Immature natural killer cell (primary cell): Measurements from ENCODE around the gene CHRNB4. TPM values are rescaled to one million over a fixed set of nuclear protein-coding genes. Genes with fewer than 3 reads are reported as not detected.

Experiments
- DNase-seq, 3 donors: peaks; one replicate each; pipeline ENCODE4 v3.0.0; 2022; ENCODE audit warnings: mixed read lengths in 1 of 3
- H3K27ac Mint-ChIP-seq, 6 donors: one replicate each; pipeline ENCODE4 v1.8.0; 2020; ENCODE audit warnings: mixed read lengths in 6 of 6, mild to moderate bottlenecking in 5 of 6, inconsistent platforms in 4 of 6, moderate library complexity in 3 of 6
- H3K27me3 Mint-ChIP-seq, 3 donors: one replicate each; pipeline ENCODE4 v1.8.0; 2020 to 2021; ENCODE audit warnings: low read depth in 3 of 3, mild to moderate bottlenecking in 3 of 3, mixed read lengths in 3 of 3, moderate library complexity in 3 of 3, inconsistent platforms in 1 of 3
- H3K36me3 Mint-ChIP-seq, 3 donors: one replicate each; pipeline ENCODE4 v1.8.0; 2020; ENCODE audit warnings: mixed read lengths in 3 of 3, inconsistent platforms in 2 of 3, mild to moderate bottlenecking in 2 of 3
- H3K4me1 Mint-ChIP-seq, 2 donors: one replicate each; pipeline ENCODE4 v1.8.0; 2020; ENCODE audit warnings: inconsistent platforms in 2 of 2, mild to moderate bottlenecking in 2 of 2, mixed read lengths in 2 of 2, moderate library complexity in 1 of 2
- H3K4me3 Mint-ChIP-seq, 5 donors: one replicate each; pipeline ENCODE4 v1.8.0; 2020; ENCODE audit warnings: mild to moderate bottlenecking in 5 of 5, mixed read lengths in 5 of 5, inconsistent platforms in 3 of 5, moderate library complexity in 3 of 5
- H3K9me3 Mint-ChIP-seq, 6 donors: one replicate each; pipeline ENCODE4 v1.8.0; 2020; ENCODE audit warnings: mild to moderate bottlenecking in 6 of 6, mixed read lengths in 6 of 6, inconsistent platforms in 4 of 6, moderate library complexity in 3 of 6
- polyA plus RNA-seq, 3 donors: library from polyadenylated mRNA; unstranded; fragments of 300-500 nt; fragmentation: Illumina TruSeq; gene quantifications; one replicate each; pipeline ENCODE4 v1.2.3, GENCODE V29; 2021

The CHRNB4 gene
- polyA plus RNA-seq, 3 donors from 2014 or later = not detected

DNA sequence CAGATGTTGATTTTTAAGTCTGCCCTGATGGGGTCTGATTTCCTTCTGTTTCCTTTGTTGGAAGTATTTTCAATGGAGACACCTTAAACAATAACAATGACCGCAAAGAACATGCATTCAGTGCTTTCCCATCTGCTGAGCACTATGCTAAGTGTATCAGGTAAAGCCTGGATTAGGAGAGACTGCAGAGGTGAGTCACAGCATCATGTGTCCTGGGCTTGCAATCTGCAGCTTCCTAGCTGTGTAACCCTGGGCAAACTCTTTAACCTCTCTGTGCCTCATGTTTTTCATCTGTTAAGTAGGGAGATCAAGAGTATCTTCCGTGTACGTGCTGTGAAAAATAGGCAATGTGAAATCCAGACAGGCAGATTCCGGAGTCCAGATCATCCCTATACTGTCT, 13.3 kb upstream of the CHRNB4 start:
- H3K27ac Mint-ChIP-seq = no peak overlapping the region
- H3K9me3 Mint-ChIP-seq = no peaks in the 10 kb centered on the region
- H3K36me3 Mint-ChIP-seq = no peaks in the 10 kb centered on the region
- no peak overlapping the region for H3K4me3 Mint-ChIP-seq
- H3K27me3 Mint-ChIP-seq = peaks cover 5 to 12% (median 6%) of the 10 kb centered on the region in 3 donors
- H3K4me1 Mint-ChIP-seq = no peaks in the 10 kb centered on the region
- DNase-seq = no peak

GRCh38 chr15:78651930-78652615, 11.1 kb upstream of the CHRNB4 start:
- H3K4me1 Mint-ChIP-seq = no peaks in the 10 kb centered on the region
- no peak overlapping the region for H3K4me3 Mint-ChIP-seq
- DNase-seq = no peak
- H3K27ac Mint-ChIP-seq = no peak overlapping the region
- no peaks in the 10 kb centered on the region for H3K36me3 Mint-ChIP-seq
- peaks cover 6 to 12% (median 6%) of the 10 kb centered on the region in 3 donors for H3K27me3 Mint-ChIP-seq
- no peaks in the 10 kb centered on the region for H3K9me3 Mint-ChIP-seq

DNA sequence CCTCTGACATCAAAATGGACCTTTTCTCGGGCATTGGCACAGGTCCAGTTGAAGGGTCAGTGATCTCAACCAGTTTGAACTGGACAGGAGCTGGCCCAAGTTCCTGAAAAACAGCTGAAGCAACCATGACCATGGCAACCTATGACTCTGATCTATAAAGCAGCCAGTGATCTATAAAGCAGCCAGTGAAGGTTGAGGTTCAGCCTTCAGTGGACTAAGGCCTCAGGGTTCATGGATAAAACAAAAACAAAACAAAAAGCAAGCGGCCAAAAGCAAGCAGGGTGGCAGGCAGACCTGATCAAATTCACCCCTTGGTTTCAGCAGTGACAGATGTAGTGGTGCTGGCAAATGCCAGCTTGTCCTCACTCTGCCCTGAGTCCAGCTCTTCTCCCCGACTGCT, 10.0 kb upstream of the CHRNB4 start:
- H3K4me3 Mint-ChIP-seq = no peak overlapping the region

DNA sequence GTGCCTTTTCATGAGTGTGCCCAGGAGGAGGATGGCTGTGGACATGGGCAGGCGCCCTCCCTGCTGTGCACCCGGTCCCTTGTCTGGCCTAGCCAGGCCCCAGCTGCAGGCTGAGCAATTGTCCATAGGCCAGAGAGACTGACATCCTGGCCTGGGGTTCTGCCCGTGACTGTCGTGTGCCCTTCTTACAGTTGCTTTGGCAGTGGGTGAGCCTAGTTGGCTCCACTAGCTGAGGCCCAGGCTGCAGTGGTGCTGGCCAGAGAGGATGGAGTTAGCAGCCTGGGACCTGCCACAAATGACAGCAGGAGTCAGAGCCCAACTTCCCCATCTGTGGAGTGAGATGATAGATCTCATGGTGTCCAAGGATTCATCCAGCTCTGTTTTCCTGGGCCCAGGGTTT, 9.0 kb upstream of the CHRNB4 start:
- DNase-seq = no peak
- H3K27ac Mint-ChIP-seq = no peak overlapping the region

More for the DNA sequence above, 10.0 kb upstream of the CHRNB4 start:
- Mint-ChIP-seq H3K9me3 (no peaks in the 10 kb centered on the region), H3K36me3 (no peaks in the 10 kb centered on the region), H3K27ac (no peak overlapping the region), H3K4me1 (no peaks in the 10 kb centered on the region), H3K27me3 (peaks cover 5 to 12% (median 6%) of the 10 kb centered on the region in 3 donors)
- DNase-seq = no peak

DNA sequence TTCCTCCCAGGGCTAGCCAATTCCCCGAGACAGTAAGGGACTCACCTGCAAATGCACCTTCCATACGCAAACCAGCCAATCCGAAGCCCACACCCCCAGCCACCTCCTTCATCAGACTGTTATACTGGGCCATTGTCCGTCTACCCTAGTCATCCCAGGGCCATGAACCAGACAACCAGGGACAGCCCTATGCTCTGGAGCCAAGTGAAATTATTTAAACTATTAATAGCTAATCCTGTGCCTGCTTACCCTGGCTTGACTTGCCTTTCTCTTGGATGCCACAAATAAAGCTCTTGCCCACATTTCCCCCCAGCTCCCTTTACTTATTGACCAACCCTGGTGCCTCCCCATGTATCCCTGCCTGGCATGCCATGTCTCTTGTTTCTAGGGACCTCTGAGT, 4.0 kb upstream of the CHRNB4 start:
- DNase-seq = no peak
- no peaks in the 10 kb centered on the region for H3K36me3 Mint-ChIP-seq
- H3K27ac Mint-ChIP-seq = no peak overlapping the region
- no peaks in the 10 kb centered on the region for H3K9me3 Mint-ChIP-seq
- peaks cover 2 to 5% (median 5%) of the 10 kb centered on the region in 3 donors for H3K27me3 Mint-ChIP-seq
- H3K4me1 Mint-ChIP-seq = peaks cover 0 to 4% of the 10 kb centered on the region in 2 donors
- no peak overlapping the region for H3K4me3 Mint-ChIP-seq

More for the DNA sequence above, 9.0 kb upstream of the CHRNB4 start:
- H3K4me1 Mint-ChIP-seq = no peaks in the 10 kb centered on the region
- H3K27me3 Mint-ChIP-seq = peaks cover 4 to 10% (median 6%) of the 10 kb centered on the region in 3 donors
- H3K36me3 Mint-ChIP-seq = no peaks in the 10 kb centered on the region
- no peaks in the 10 kb centered on the region for H3K9me3 Mint-ChIP-seq
- H3K4me3 Mint-ChIP-seq = no peak overlapping the region

GRCh38 chr15:78642331-78642730, 1.3 kb upstream of the CHRNB4 start:
- Mint-ChIP-seq H3K27me3 (peaks cover 3 to 7% (median 5%) of the 10 kb centered on the region in 3 donors), H3K9me3 (no peaks in the 10 kb centered on the region), H3K4me3 (no peak overlapping the region), H3K36me3 (no peaks in the 10 kb centered on the region), H3K4me1 (peaks cover 0 to 4% of the 10 kb centered on the region in 2 donors), H3K27ac (no peak overlapping the region)
- no peak for DNase-seq

- H3K27ac Mint-ChIP-seq = no peak overlapping the region
- DNase-seq = no peak
Measured at GRCh38 chr15:78641749-78642275, 802 bp upstream of the CHRNB4 start.

GRCh38 chr15:78640527-78641101, 396 bp downstream of the CHRNB4 start:
- Mint-ChIP-seq H3K4me3 (peak overlapping the region; percentile 23 to 66 (median 40)), H3K4me1 (peaks cover 0 to 4% of the 10 kb centered on the region in 2 donors), H3K36me3 (no peaks in the 10 kb centered on the region), H3K9me3 (no peaks in the 10 kb centered on the region), H3K27me3 (peaks cover 3 to 9% (median 7%) of the 10 kb centered on the region in 3 donors), H3K27ac (no peak overlapping the region)
- no peak for DNase-seq

More at GRCh38 chr15:78641749-78642275, 802 bp upstream of the CHRNB4 start:
- Mint-ChIP-seq H3K27me3 (peaks cover 3 to 7% (median 5%) of the 10 kb centered on the region in 3 donors), H3K4me3 (peak overlapping the region; percentile 57 to 72 (median 64)), H3K9me3 (no peaks in the 10 kb centered on the region), H3K4me1 (peaks cover 0 to 4% of the 10 kb centered on the region in 2 donors), H3K36me3 (no peaks in the 10 kb centered on the region)

- H3K27ac Mint-ChIP-seq = no peak overlapping the region
- no peaks in the 10 kb centered on the region for H3K36me3 Mint-ChIP-seq
- H3K4me1 Mint-ChIP-seq = peaks cover 0 to 4% of the 10 kb centered on the region in 2 donors
- peaks cover 3 to 11% (median 9%) of the 10 kb centered on the region in 3 donors for H3K27me3 Mint-ChIP-seq
- H3K9me3 Mint-ChIP-seq = no peaks in the 10 kb centered on the region
- H3K4me3 Mint-ChIP-seq = peak overlapping the region in 2 of 5 donors; percentile 9 to 30
- DNase-seq = peak in 2 of 3 donors; percentile 11 to 13
Measured at GRCh38 chr15:78638658-78639314, 2.2 kb downstream of the CHRNB4 start.

GRCh38 chr15:78637776-78638435, 3.1 kb downstream of the CHRNB4 start:
- Mint-ChIP-seq H3K9me3 (peaks cover 0 to 8% (median 1%) of the 10 kb centered on the region in 6 donors), H3K27ac (no peak overlapping the region), H3K4me3 (no peak overlapping the region), H3K27me3 (peaks cover 3 to 11% (median 9%) of the 10 kb centered on the region in 3 donors), H3K4me1 (peaks cover 0 to 4% of the 10 kb centered on the region in 2 donors), H3K36me3 (no peaks in the 10 kb centered on the region)
- DNase-seq = no peak

DNA sequence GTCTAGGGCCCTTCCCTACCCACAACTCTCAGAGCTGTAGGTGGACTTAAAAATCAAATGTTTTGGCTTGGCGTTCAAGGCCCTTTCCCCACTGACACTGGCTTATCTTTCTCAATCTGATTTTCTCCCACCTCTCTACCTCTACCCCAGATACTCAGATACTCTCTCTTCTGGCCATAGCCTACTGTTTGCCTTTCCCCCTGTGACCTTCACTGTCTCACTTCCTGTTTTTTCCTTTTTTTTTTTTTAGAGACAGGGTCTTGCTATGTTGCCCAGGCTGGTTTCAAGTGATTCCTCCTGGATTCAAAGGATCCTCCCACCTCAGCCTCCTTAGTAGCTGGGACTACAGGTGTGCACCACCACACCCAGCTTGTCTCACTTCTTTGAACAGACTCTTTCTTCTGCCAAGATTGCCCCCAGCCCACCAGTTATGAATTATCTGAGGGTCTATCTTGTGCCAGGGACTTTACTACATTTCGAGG, 4.6 kb downstream of the CHRNB4 start:
- no peak for DNase-seq
- Mint-ChIP-seq H3K4me1 (peaks cover 0 to 2% of the 10 kb centered on the region in 2 donors), H3K27ac (no peak overlapping the region), H3K4me3 (no peak overlapping the region), H3K36me3 (no peaks in the 10 kb centered on the region), H3K27me3 (peaks cover 4 to 15% (median 6%) of the 10 kb centered on the region in 3 donors), H3K9me3 (peaks cover 0 to 10% (median 3%) of the 10 kb centered on the region in 6 donors)

DNA sequence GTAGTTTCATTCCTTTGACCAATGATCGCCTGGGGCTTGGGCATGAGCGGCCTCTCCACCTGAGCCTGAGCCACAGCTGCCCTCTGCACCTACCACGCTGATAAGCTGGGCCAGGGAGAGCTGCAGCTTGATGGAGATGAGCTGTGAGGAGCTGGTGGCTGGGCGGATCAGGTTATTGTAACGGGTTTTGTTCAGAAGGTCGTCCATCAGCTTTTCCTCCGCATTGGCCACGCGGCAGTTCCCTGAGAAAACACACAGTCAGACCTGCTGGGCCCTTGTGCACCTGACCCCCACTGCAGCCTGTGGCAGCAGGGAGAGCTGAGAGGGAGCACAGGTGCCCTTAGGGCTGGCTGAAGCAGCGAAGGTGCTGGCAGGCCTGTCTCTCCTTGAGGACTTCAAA, 5.7 kb downstream of the CHRNB4 start:
- DNase-seq = no peak
- Mint-ChIP-seq H3K9me3 (peaks cover 0 to 10% (median 3%) of the 10 kb centered on the region in 6 donors), H3K4me1 (no peaks in the 10 kb centered on the region), H3K27ac (no peak overlapping the region), H3K36me3 (no peaks in the 10 kb centered on the region), H3K4me3 (no peak overlapping the region), H3K27me3 (peaks cover 2 to 16% (median 8%) of the 10 kb centered on the region in 3 donors)
